ENCODE results near the gene TCOF1. TPM values are rescaled to one million over a fixed set of nuclear protein-coding genes. Genes with fewer than 3 reads are reported as not detected.

TCOF1 gene
- total RNA-seq, 6 experiments from 2014 or later, result 30.8 to 44.6 (median 38.5) TPM

DNA sequence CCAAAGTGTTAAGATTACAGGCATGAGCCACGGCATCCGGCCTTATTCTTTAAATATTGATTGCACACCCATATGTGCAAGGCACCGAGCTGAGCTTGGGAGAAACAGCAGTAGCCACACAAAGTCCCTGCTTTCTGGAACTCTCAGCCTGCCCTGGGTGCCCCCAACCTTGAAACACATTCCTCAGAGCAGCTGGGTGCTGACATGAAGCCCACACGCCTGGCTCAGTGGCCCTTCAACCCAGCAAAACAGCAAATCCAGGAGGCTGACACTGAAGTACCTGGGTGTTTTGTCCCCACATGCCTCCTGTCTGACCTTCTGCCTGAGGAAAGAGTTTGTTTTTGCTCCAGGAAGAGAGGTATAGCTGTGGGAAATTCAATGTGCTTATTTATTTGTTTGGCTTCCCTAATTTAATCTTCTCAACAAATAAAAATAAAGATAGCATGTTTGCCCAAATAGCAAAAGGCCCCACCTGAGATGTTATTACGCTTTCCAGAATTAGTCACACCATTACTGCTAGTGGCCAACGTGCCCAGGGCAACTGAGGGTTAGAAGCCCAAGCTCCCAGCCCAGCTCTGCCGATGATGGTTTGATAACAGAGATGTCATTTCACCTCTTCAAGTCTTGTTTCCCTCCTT, 13.4 kb upstream of the TCOF1 start:
- DNase-seq, result no peak
- Mint-ChIP-seq H3K36me3 (ENCODE audit: low read depth) (no peaks in the 10 kb centered on the region), H3K4me3 (no peak overlapping the region), H3K4me1 (ENCODE audit: low read depth) (peaks cover 3% of the 10 kb centered on the region), H3K27me3 (ENCODE audit: insufficient read depth) (peaks cover 5% of the 10 kb centered on the region; the same call in 1 of the 2 replicates), H3K9me3 (no peaks in the 10 kb centered on the region), H3K27ac (no peak overlapping the region)
- TF ChIP-seq, protein P1, sequence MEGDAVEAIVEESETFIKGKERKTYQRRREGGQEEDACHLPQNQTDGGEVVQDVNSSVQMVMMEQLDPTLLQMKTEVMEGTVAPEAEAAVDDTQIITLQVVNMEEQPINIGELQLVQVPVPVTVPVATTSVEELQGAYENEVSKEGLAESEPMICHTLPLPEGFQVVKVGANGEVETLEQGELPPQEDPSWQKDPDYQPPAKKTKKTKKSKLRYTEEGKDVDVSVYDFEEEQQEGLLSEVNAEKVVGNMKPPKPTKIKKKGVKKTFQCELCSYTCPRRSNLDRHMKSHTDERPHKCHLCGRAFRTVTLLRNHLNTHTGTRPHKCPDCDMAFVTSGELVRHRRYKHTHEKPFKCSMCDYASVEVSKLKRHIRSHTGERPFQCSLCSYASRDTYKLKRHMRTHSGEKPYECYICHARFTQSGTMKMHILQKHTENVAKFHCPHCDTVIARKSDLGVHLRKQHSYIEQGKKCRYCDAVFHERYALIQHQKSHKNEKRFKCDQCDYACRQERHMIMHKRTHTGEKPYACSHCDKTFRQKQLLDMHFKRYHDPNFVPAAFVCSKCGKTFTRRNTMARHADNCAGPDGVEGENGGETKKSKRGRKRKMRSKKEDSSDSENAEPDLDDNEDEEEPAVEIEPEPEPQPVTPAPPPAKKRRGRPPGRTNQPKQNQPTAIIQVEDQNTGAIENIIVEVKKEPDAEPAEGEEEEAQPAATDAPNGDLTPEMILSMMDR (IDR thresholded peaks at IDR 0.05), result no peak

DNA sequence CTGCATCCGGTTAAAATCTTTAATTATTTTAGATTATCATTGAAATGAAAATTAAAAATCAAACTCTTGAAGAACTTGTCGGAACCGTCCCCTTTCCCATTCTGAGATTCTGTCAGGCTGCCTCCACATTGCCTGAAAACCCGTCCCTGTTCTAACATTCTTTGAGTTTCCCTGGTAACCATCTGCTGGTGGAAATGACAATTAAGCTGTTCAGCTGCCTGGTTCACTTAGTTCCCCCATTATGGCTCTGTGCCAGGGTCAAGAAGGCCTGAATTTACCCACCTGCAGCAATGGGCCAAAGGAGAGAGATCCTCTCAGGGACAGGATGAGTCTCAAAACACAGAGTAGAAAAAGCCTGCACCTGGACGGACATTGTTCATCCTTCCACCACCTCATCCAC, 11.8 kb upstream of the TCOF1 start:
- Mint-ChIP-seq H3K4me1 (ENCODE audit: low read depth) (peaks cover 19% of the 10 kb centered on the region), H3K4me3 (no peak overlapping the region), H3K36me3 (ENCODE audit: low read depth) (no peaks in the 10 kb centered on the region), H3K27me3 (ENCODE audit: insufficient read depth) (peaks cover 2% of the 10 kb centered on the region; the same call in 1 of the 2 replicates), H3K27ac (no peak overlapping the region), H3K9me3 (no peaks in the 10 kb centered on the region)
- TF ChIP-seq, protein P1 (IDR thresholded peaks at IDR 0.05), result no peak
- DNase-seq, result no peak

DNA sequence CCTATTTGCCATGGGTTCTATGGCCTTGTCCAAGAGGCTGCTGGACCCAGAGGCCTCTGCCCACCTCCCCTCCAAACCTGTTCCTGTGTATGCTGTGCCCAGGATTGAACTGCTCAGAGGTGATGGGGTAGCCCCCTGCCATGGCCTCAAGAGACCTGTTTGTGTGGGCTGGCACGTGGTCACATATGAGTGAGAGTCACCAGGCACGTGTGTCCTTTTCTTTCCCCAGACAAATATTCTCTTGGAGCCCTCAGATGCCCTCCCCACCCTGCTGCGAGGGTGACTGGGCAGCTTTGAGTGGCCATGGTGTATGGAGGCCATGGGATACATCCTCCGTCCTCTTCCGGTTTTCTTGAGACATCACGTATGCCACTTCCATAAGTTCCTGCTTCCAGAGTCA, 10.9 kb upstream of the TCOF1 start:
- Mint-ChIP-seq H3K4me1 (ENCODE audit: low read depth) (peaks cover 24% of the 10 kb centered on the region), H3K36me3 (ENCODE audit: low read depth) (no peaks in the 10 kb centered on the region), H3K27ac (no peak overlapping the region), H3K9me3 (no peaks in the 10 kb centered on the region), H3K27me3 (ENCODE audit: insufficient read depth) (peaks cover 2% of the 10 kb centered on the region; the same call in 1 of the 2 replicates), H3K4me3 (no peak overlapping the region)
- no peak for DNase-seq
- TF ChIP-seq, protein P1 (IDR thresholded peaks at IDR 0.05), result no peak

DNA sequence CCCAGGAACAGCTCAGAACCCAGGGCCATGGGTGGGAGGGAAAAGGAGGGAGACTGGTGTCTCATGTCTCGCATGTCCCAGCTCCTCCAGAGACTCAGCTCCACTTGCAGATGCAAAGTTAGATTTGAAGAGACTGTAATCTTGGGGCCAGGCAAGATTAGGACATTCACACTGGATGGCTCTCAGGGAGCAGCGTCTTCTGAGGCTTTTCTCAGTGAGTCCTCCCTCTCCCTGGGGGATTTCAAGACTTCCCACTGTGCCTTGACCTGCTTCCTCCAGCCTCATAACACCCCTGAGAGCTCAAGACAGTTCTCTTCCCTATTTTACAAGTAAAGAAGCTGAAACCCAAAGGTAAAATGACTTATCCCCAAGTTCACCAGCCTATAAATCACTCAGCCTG, 10.5 kb upstream of the TCOF1 start:
- Mint-ChIP-seq H3K27me3 (ENCODE audit: insufficient read depth) (peaks cover 2% of the 10 kb centered on the region; the same call in 1 of the 2 replicates), H3K9me3 (no peaks in the 10 kb centered on the region), H3K4me1 (ENCODE audit: low read depth) (peaks cover 24% of the 10 kb centered on the region), H3K4me3 (no peak overlapping the region), H3K36me3 (ENCODE audit: low read depth) (no peaks in the 10 kb centered on the region), H3K27ac (no peak overlapping the region)
- TF ChIP-seq, protein P1 (IDR thresholded peaks at IDR 0.05), result no peak
- no peak for DNase-seq

DNA sequence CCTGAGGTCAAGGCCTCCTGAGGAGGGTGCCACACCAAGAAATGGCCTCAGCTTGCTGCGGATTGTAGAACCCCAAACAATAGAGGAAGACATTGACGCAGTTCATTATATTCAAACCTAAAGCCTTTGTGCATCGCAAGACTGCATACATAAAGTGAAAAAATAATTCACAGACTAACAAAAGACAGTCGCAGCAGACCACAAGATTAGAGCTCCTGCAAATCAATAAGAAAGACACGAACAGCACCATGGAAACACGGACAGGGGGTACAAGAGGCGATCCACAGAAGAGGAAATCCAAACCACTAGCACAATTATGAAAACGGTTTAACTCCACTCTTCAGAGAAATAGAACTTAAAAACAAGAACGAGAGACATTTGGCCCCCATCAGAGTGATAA, 10.0 kb upstream of the TCOF1 start:
- H3K27ac Mint-ChIP-seq, result no peak overlapping the region
- H3K36me3 Mint-ChIP-seq (ENCODE audit: low read depth), result no peaks in the 10 kb centered on the region
- no peak overlapping the region for H3K4me3 Mint-ChIP-seq
- H3K4me1 Mint-ChIP-seq (ENCODE audit: low read depth), result peaks cover 24% of the 10 kb centered on the region
- H3K9me3 Mint-ChIP-seq, result no peaks in the 10 kb centered on the region
- TF ChIP-seq, protein P1 (IDR thresholded peaks at IDR 0.05), result no peak
- DNase-seq, result no peak
- peaks cover 2% of the 10 kb centered on the region; the same call in 1 of the 2 replicates for H3K27me3 Mint-ChIP-seq (ENCODE audit: insufficient read depth)

Data from HFFc6 (cell line).